ENCODE results near the gene ACTN1.

DNA sequence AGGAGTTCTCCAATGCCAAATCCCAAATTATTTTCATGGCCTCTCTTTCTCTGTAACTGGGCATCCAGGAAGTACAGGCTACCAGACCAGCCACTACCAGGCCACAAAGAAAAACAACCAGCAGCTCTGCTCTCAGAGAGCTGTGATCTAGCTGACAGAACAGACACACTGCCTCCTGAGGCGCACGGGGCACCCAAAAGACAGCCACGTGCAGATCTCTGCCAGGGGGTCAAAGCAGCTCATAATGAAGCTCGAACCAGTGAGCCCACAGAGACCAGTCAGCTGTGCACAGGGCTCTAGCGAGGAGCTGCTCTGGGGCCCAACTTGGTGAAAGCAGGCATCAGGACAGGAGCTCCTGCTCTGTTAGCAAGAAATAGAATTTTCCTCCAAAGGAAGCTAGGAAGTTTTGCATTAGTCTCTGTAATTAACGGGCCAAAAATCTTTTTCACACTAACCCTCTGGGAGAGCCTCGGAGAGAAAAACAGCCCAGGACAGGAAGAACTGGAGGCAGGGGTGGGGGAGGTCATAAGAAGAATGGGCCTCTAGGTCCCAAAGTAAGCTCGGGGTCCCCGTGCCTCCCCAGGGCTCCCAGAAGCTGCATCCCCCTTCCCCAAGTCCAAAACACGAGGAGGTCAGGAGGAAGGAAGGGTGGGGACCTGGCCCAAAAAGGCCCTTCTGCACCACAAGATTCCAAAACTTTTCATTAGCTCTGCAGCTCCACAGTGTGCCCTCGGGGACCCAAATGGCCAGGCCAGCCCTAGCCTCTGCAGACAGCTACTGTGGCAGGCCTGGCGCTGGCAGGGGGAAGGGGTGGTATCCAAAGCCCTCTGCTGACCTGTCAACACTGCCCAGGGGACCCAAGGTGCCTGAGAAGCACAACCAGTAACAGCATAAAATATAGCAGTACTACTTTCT, 30.2 kb downstream of the ACTN1 start:
- TF ChIP-seq, protein P1, sequence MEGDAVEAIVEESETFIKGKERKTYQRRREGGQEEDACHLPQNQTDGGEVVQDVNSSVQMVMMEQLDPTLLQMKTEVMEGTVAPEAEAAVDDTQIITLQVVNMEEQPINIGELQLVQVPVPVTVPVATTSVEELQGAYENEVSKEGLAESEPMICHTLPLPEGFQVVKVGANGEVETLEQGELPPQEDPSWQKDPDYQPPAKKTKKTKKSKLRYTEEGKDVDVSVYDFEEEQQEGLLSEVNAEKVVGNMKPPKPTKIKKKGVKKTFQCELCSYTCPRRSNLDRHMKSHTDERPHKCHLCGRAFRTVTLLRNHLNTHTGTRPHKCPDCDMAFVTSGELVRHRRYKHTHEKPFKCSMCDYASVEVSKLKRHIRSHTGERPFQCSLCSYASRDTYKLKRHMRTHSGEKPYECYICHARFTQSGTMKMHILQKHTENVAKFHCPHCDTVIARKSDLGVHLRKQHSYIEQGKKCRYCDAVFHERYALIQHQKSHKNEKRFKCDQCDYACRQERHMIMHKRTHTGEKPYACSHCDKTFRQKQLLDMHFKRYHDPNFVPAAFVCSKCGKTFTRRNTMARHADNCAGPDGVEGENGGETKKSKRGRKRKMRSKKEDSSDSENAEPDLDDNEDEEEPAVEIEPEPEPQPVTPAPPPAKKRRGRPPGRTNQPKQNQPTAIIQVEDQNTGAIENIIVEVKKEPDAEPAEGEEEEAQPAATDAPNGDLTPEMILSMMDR (IDR thresholded peaks at IDR 0.05): no peak
- no peak for TF ChIP-seq POLR2A (IDR thresholded peaks at IDR 0.05)

All from lower leg skin (tissue), 3 donors.